ENCODE data around the gene SHPK.

Gene SHPK

GRCh38 chr17:3626831-3627768 is 8.9 kb downstream of the SHPK start:
- DNase-seq (ENCODE audit: low read depth): no peak

- DNase-seq (ENCODE audit: low read depth): no peak
These were observed 13.0 kb downstream of the SHPK start for GRCh38 chr17:3622977-3623594.

GRCh38 chr17:3621146-3621720 is 14.8 kb downstream of the SHPK start:
- no peak for DNase-seq (ENCODE audit: low read depth)

DNA sequence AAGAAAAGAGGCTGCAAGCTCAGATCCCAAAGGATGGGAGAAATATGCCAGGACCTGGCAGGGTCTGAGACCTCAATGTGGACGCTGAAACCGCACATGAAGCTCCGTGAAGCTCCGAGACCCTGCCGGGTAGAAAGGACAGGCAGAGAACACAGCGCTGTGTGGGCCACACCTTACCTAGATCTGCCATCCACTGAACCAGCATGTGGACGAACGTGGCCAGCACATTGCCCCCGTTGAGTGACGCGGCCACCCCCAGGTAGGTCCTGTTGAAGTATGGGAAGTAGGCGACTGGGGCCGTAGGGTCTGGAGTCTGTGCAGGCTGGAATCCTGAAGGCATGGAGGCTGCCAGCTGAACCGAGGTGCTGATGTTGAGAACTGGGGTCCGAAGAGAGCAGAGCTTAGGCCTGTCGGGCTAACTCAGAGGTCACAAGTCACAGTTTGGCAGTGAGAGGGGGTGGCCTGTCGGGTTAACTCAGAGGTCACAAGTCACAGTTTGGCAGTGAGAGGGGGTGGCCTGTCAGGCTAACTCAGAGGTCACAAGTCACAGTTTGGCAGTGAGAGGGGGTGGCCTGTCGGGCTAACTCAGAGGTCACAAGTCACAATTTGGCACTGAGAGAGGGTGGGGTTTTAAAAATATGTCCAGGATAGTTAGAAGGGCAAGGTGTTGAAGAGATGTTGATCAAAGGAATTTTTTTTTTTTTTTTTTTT is 20.7 kb downstream of the SHPK start:
- no peak for DNase-seq (ENCODE audit: low read depth)

- DNase-seq (ENCODE audit: low read depth): no peak
These were observed 22.9 kb downstream of the SHPK start for GRCh38 chr17:3613124-3613523.

GRCh38 chr17:3610523-3610922 is 25.5 kb downstream of the SHPK start:
- no peak for DNase-seq (ENCODE audit: low read depth)

DNA sequence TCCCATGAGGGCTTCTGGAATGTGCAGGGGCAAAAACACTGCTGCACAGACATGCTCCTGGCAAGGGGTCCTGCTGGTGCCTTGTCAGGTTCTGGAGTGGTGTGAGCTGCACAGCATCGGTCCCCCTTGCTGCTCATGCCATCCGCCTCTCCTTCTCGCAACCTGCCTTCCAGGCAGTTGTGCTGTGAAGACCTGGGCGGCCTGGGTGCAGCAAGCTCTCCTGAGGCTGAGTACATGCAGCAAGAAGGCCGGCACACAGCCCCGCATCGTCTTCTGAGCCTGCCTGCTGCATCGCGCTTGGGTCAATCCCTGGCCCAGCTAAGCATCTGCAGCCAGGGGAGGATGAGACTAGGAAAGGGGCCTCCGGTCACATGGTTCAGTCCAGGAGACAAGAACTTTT is 26.4 kb downstream of the SHPK start:
- DNase-seq (ENCODE audit: low read depth): no peak

GRCh38 chr17:3603870-3604259 is 32.2 kb downstream of the SHPK start:
- no peak for DNase-seq (ENCODE audit: low read depth)

GRCh38 chr17:3603119-3603869 is 32.8 kb downstream of the SHPK start:
- DNase-seq (ENCODE audit: low read depth): no peak

- no peak for DNase-seq (ENCODE audit: low read depth)
These were observed 33.6 kb downstream of the SHPK start for GRCh38 chr17:3602499-3602898.

DNA sequence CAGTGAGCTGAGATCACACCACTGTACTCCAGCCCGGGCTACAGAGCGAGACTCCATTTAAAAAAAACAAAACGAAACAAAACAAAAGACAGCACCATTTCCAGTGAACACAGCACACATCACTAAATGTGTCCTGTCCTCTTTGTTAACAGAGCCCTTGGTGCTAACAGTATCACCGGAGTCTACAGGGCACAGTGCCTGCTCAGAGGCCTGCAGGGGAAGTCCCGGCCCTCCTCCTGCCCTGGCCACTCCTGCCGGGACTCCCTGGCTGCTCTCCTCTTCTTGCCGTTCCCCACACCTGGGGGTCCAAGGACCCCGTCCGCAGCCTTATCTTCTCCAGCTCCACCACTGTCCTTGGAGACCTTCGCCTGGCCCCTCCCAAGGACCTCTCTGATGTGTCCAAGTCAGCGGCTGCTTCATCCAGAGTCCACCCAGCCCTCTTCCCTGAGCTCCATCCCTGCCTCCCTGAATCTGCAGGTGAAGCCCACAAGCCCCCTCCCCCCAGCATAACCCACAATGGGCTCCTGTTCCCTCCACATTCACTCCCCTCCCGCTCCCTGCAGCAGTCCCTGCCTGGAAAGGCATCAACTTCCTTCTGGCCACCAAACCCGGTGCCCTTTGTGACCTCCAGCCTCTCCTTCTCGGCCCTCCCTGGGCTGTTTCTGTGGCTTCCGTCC is 35.4 kb downstream of the SHPK start:
- no peak for DNase-seq (ENCODE audit: low read depth)

- no peak for DNase-seq (ENCODE audit: low read depth)
These were observed 38.0 kb downstream of the SHPK start for GRCh38 chr17:3598078-3598477.

- no peak for DNase-seq (ENCODE audit: low read depth)
These were observed 39.1 kb downstream of the SHPK start for GRCh38 chr17:3596804-3597464.

DNA sequence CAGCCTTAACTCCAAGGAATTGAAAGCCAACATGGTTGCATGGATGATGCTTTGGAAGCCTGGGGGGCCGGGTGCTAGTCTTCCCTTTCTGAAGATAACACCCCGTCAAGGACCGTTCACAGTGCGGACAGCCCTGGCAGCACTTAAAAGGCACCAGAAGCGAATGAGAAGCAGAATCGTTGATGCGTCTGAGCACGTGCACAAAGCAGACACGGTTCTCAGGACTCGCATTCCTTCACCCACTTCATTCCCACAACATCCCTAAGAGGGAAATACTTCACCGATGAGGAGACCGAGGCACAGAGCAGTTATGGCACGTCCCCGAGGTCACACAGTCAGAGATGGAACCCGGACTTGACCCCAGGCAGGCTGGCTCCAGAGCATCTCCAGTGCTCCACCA is 41.1 kb downstream of the SHPK start:
- no peak for DNase-seq (ENCODE audit: low read depth)

DNA sequence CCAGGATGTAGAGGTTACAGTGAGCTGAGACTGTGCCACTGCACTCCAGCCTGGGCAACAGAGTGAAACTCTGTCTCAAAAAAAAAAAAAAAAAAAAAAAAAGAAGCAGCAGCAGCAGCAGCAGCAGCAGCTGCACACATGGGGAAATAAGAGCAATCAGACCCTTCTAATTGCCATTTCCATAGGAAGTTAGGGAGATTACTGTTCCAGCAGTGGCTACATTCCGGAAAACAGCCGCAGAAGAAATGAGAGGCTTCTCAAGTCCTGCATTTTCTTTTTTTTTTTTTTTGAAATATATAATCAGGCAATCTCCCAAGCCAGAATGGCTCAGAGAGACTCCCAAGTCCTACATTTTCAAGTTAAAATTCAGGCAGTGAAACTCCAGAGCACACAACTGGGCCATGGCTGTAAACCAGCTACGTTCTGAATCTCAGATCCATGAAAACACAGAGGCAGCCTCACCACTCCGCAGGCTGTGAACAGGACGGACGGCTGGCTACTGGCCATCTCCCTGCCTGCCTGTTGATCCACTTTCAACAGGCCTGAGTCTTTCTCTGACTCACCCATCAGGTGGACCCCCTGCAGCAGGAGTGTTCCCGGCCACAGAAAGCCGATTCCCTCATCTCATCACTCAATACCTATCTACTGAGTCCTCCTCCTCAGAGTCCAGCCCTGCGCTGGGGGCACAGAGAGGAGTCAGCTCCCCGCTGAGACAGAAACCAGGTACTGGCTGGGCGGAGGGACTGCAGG is 41.8 kb downstream of the SHPK start:
- DNase-seq (ENCODE audit: low read depth): no peak

GRCh38 chr17:3593384-3593783 is 42.7 kb downstream of the SHPK start:
- no peak for DNase-seq (ENCODE audit: low read depth)

DNA sequence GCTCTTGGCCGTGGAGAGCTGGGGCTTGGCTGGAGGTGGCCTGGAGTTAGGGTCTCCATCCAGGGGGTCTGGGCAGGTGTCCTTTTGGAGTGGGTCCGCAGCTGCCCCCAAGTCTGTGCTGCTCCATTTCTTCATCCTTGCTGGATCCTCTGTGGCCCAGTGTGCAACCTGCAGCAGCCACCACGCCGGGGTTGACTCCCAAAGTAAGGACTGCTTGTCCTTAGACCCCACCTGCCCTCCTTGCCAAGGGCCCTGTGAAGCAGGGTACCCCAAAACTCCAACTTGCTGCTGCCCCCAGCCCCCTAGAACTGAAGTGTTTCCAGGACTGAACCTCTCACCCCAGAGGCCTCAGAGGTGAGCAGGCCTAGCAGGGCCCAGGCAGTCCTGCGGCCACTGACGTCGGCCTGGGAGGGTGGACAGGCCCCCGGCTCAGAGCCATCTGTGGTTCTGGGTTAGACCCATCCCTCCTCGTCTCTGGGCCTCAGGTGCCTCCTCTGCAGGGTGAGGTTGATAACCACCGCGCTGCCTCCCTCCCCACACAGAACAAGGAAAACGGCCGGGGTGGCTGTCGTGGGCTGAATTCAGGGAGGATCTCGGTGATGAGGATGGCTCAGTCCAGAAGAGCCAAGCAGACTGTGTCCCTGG is 43.7 kb downstream of the SHPK start:
- DNase-seq (ENCODE audit: low read depth): no peak

GRCh38 chr17:3590768-3591167 is 45.3 kb downstream of the SHPK start:
- no peak for DNase-seq (ENCODE audit: low read depth)

GRCh38 chr17:3590231-3590630 is 45.8 kb downstream of the SHPK start:
- no peak for DNase-seq (ENCODE audit: low read depth)
